Liver (tissue), 9 donors: ENCODE measurements around the gene GNG3. TPM values are rescaled to one million over a fixed set of nuclear protein-coding genes. Genes with fewer than 3 reads are reported as not detected.

ENCODE experiments used
- DNase-seq: peaks from one replicate; pipeline ENCODE4 v3.0.0-alpha.2; 2017; ENCODE audit warnings: low spot score
- H3K27ac ChIP-seq, 2 donors: one replicate each; pipeline ENCODE4 v1.7.0; 2013; ENCODE audit warnings: inconsistent platforms in 2 of 2, low read length in 2 of 2, control low read depth in 1 of 2, low read depth in 1 of 2, mild to moderate bottlenecking in 1 of 2
- H3K27me3 ChIP-seq, 4 donors: one replicate each; pipeline versions ENCODE4 v1.6.1 to v1.7.0; 2013; ENCODE audit warnings: low read length in 3 of 4, inconsistent platforms in 1 of 4, mild to moderate bottlenecking in 1 of 4, moderate library complexity in 1 of 4; ENCODE audit not compliant: control insufficient read depth in 4 of 4, insufficient read depth in 4 of 4
- H3K36me3 ChIP-seq, 4 donors: one replicate each; pipeline versions ENCODE4 v1.6.1 to v1.7.0; 2013; ENCODE audit warnings: low read length in 3 of 4, mild to moderate bottlenecking in 3 of 4, low read depth in 1 of 4, moderate library complexity in 1 of 4; ENCODE audit not compliant: control insufficient read depth in 4 of 4, insufficient read depth in 3 of 4
- H3K4me1 ChIP-seq, 4 donors: one replicate each; pipeline versions ENCODE4 v1.6.1 to v1.7.0; 2013; ENCODE audit warnings: low read length in 3 of 4, mild to moderate bottlenecking in 3 of 4, moderate library complexity in 1 of 4; ENCODE audit not compliant: control insufficient read depth in 4 of 4, insufficient read depth in 4 of 4
- H3K4me3 ChIP-seq, 3 donors: one replicate each; pipeline versions ENCODE4 v1.6.1 to v1.7.0; 2013; ENCODE audit warnings: low read length in 3 of 3, control low read depth in 1 of 3, low read depth in 1 of 3, mild to moderate bottlenecking in 1 of 3
- H3K9ac ChIP-seq, 2 donors: one replicate each; pipeline ENCODE4 v1.7.0; 2013; ENCODE audit warnings: low read length in 2 of 2, mild to moderate bottlenecking in 2 of 2, moderate library complexity in 2 of 2, control low read depth in 1 of 2, low read depth in 1 of 2
- H3K9me3 ChIP-seq, 4 donors: one replicate each; pipeline versions ENCODE4 v1.6.1 to v1.7.0; 2013; ENCODE audit warnings: low read length in 3 of 4; ENCODE audit not compliant: control insufficient read depth in 4 of 4
- ATF3 ChIP-seq: IDR thresholded peaks from 2 replicates; pipeline ENCODE4 v1.6.1; 2016; ENCODE audit warnings: antibody characterized with exemption
- CTCF ChIP-seq: fragments of 150-350 bp; IDR thresholded peaks from 2 replicates; pipeline ENCODE4 v1.5.1; 2017; ENCODE audit warnings: improper control_type of control experiment, low read depth, low read length; ENCODE audit not compliant: missing input control
- EGR1 ChIP-seq, 2 donors: IDR thresholded peaks; 2 replicates each; pipeline ENCODE4 v1.6.1; 2016 to 2018; ENCODE audit warnings: antibody characterized with exemption in 2 of 2, low read depth in 2 of 2
- FOXA1 ChIP-seq: IDR thresholded peaks from 2 replicates; pipeline ENCODE4 v1.6.1; 2016; ENCODE audit warnings: antibody characterized with exemption
- FOXA2 ChIP-seq: IDR thresholded peaks from 2 replicates; pipeline ENCODE4 v1.6.1; 2016; ENCODE audit warnings: antibody characterized with exemption
- GABPA ChIP-seq, 2 donors: IDR thresholded peaks in 1 of 2; conservative IDR thresholded peaks in 1 of 2; 2 replicates each; pipeline ENCODE4 v1.6.1; 2016; ENCODE audit warnings: antibody characterized with exemption in 2 of 2, mild to moderate bottlenecking in 1 of 2, moderate library complexity in 1 of 2
- HNF4A ChIP-seq, 2 donors: conservative IDR thresholded peaks; 2 replicates each; pipeline ENCODE4 v1.6.1; 2016; ENCODE audit warnings: antibody characterized with exemption in 2 of 2, mild to moderate bottlenecking in 2 of 2
- HNF4G ChIP-seq: IDR thresholded peaks from 2 replicates; pipeline ENCODE4 v1.6.1; 2016; ENCODE audit warnings: antibody characterized with exemption
- JUND ChIP-seq, 2 donors: IDR thresholded peaks; 2 replicates each; pipeline ENCODE4 v1.6.1; 2016; ENCODE audit warnings: antibody characterized with exemption in 2 of 2
- MAX ChIP-seq: IDR thresholded peaks from 2 replicates; pipeline ENCODE4 v1.6.1; 2016; ENCODE audit warnings: antibody characterized with exemption
- NR2F2 ChIP-seq: IDR thresholded peaks from 2 replicates; pipeline ENCODE4 v1.6.1; 2016; ENCODE audit warnings: antibody characterized with exemption
- RAD21 ChIP-seq, 2 donors: IDR thresholded peaks; 2 replicates each; pipeline ENCODE4 v1.6.1; 2016; ENCODE audit warnings: antibody characterized with exemption in 2 of 2, mild to moderate bottlenecking in 2 of 2
- REST ChIP-seq: IDR thresholded peaks from 2 replicates; pipeline ENCODE4 v1.6.1; 2016; ENCODE audit warnings: antibody characterized with exemption, mild to moderate bottlenecking
- RXRA ChIP-seq, 2 donors: IDR thresholded peaks; 2 replicates each; pipeline ENCODE4 v1.6.1; 2017 to 2018; ENCODE audit warnings: antibody characterized with exemption in 2 of 2, mild to moderate bottlenecking in 1 of 2
- SP1 ChIP-seq: IDR thresholded peaks from 2 replicates; pipeline ENCODE4 v1.6.1; 2018; ENCODE audit warnings: antibody characterized with exemption, mild to moderate bottlenecking
- TAF1 ChIP-seq: conservative IDR thresholded peaks from 2 replicates; pipeline ENCODE4 v1.6.1; 2016; ENCODE audit warnings: antibody characterized with exemption, mild to moderate bottlenecking
- YY1 ChIP-seq: IDR thresholded peaks from 2 replicates; pipeline ENCODE4 v1.6.1; 2016; ENCODE audit warnings: antibody characterized with exemption, mild to moderate bottlenecking
- ZBTB33 ChIP-seq: IDR thresholded peaks from 2 replicates; pipeline ENCODE4 v1.6.1; 2016; ENCODE audit warnings: antibody characterized with exemption
- WGBS: extraction: QIAGEN DNeasy Blood & Tissue Kit; methylation state at CpG from one replicate; pipeline ENCODE4 v1.1.7; 2013; 5-methylcytosine and 5-hydroxymethylcytosine counted together
- polyA plus RNA-seq, 2 donors: library from polyadenylated mRNA; stranded (reverse) in 1 of 2; unstranded in 1 of 2; fragments of 200-250 nt in 1 of 2; fragments of >200 nt in 1 of 2; fragmentation: Nextera tagmentation in 1 of 2; extraction: Ambion mirVana in 1 of 2; gene quantifications; one replicate each; pipeline versions ENCODE4 v1.2.1 to v1.2.3, GENCODE V29; 2013 to 2015
- total RNA-seq, 2 donors: library from RNA; depleted of rRNA; stranded (reverse); fragments of >200 nt; gene quantifications; one replicate each; pipeline ENCODE4 v1.2.3, GENCODE V29; 2014
- donor health status: healthy.
- donor health status: healthy.
- donor health status: healthy.
- donor health status: healthy.
- donor health status: healthy.

GNG3 gene
- total and polyA plus RNA-seq, 4 donors, result 0.19 TPM; not detected in 3

GRCh38 chr11:62677156-62677555, 30.3 kb upstream of the GNG3 start:
- no peak for DNase-seq
- no peak overlapping the region for H3K4me3 ChIP-seq
- no peaks in the 10 kb centered on the region for H3K9me3 ChIP-seq
- H3K36me3 ChIP-seq, result peaks cover 0 to 6% (median 3%) of the 10 kb centered on the region in 4 donors
- no peak for TF ChIP-seq ATF3
- TF ChIP-seq SP1, result no peak
- no peak for TF ChIP-seq ZBTB33
- no peak for TF ChIP-seq TAF1
- no peak for TF ChIP-seq MAX
- TF ChIP-seq RAD21 (IDR thresholded peaks at IDR 0.05), result no peak
- no peak for TF ChIP-seq HNF4G
- TF ChIP-seq FOXA2, result no peak
- no peak for TF ChIP-seq CTCF
- no peak for TF ChIP-seq REST
- no peak for TF ChIP-seq YY1
- TF ChIP-seq JUND (IDR thresholded peaks at IDR 0.05), result no peak
- TF ChIP-seq NR2F2, result no peak
- no peak for TF ChIP-seq HNF4A (conservative IDR thresholded peaks at IDR 0.05)
- no peak for TF ChIP-seq GABPA (IDR thresholded peaks at IDR 0.05 in 1 of 2, conservative IDR thresholded peaks at IDR 0.05 in 1 of 2)
- no peak for TF ChIP-seq EGR1 (IDR thresholded peaks at IDR 0.05; ENCODE audit: low read depth in 2 of 2)
- TF ChIP-seq FOXA1, result no peak
- TF ChIP-seq RXRA (IDR thresholded peaks at IDR 0.05), result no peak
- WGBS, result 82% methylated on average over 6 of the region's 6 CpGs
- H3K4me1 ChIP-seq, result peaks cover 7 to 50% (median 41%) of the 10 kb centered on the region in 4 donors
- H3K27me3 ChIP-seq, result no peaks in the 10 kb centered on the region
- no peak overlapping the region for H3K9ac ChIP-seq
- no peak overlapping the region for H3K27ac ChIP-seq
